ENCODE results near the gene FMNL3. TPM values are rescaled to one million over a fixed set of nuclear protein-coding genes. Genes with fewer than 3 reads are reported as not detected.

The FMNL3 gene
- 2.8 and 8.4 TPM in 2 replicates for total RNA-seq

GRCh38 chr12:49707128-49707811, at the start of gene FMNL3:
FMNL3 (minus strand) TSS chr12:49707405; CDS start chr12:49707180, 225 bp downstream.

DNA sequence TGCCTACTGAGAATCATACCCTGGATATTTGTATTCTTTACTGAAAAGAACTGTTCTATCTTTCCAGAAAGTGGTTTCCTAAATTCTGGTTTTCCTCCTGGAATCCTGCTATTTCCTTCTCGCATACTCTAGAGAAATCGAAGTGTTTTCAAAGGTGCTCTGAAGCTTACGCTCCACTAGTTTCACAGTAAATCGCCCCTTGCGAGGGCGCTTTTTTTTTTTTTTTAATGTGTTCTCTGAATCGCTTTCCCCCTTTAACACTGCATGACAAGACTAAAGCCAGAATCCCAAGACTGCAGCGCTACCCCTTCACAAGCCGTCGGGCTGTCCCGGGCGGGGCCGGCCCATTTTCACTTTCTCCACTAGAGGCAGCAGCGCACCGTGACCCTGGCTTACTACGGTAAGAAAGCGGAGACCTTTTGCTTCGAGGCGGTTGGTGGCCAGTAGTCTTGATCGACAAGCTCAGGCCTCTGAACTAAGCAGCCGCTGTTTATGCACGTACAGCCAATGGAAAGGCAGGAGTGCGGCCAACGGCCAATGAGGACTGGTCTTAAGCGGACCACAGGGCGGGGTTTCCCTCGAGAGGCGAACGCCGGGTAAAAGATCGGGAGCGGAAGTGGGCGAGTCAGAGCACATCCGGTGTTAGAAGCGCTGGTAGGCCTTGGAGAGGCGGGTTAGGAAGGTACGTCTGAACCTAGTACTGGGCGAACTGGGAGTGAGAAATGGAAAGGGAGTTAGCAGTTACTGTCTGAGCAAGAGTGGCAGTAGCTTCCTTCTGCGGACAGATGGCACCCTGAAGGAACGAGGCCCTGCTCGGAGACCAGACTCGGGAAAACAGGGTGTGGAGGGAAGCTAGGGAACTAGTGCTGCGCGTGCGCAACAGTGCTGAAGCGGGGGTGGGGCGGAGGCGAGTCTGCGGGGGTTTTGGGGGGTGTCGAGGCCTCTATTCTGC, 34.0 kb upstream of the FMNL3 start, which contains the start of gene TMBIM6:
Gene TMBIM6 (plus strand): TSS at position 628 of the 952 bp plus-strand sequence. CDS start 10,937 bp downstream, outside the sequence.

DNA sequence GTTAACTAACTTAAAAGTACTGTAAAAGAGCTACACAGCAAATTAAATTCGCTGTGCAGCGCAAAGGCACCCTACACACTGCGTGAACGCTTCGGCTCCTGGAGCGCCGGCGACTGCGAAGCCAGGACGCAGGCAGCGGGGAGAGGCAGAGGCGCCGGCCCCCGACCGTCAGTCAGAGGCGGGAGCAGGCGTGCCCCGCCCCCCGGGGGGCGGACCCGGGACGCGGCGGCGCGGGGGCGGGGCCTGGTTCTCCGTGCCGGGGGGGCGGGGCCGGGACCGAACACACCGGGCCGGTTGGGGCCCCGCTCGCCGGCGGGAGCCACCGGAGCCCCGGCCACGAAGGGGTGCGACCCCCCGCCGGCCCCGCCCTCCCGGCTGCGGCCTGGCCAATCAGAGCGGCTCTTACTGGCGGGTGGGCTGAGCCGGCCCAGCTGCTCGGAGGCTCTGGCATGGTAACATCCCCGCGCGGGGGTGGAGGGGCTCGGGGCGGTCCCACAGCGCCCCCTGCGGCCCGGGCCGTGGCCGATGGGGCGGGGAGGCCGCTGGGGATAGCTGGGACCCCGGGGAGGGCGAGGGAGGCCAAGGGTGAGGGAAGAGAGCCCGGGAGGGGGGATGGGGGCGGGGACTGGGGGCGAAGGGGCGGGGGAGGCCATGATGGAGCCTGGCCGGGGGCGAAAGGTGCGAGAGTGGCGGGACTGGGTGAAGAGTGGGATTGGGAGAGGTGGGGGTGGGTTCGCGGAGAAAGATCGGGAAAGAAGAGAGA, 83.9 kb downstream of the FMNL3 start, which contains the start of gene PRPF40B:
Gene PRPF40B (plus strand): TSS at position 420 of the 763 bp plus-strand sequence. CDS start 30 bp downstream, at position 450.

GRCh38 chr12:49605539-49605938, 101.7 kb downstream of the FMNL3 start, which contains the start of gene FAM186B:
FAM186B (minus strand) TSS chr12:49605639; CDS start chr12:49605477, 162 bp downstream.

Other genes starting within 250 kb of the FMNL3 start
- gene KCNH3, start 168.4 kb downstream of the FMNL3 start, total RNA-seq: 0.24 TPM in 1 of 2 replicates, not detected in the other
- 55.2 and 65.5 TPM in 2 replicates for gene MCRS1, start 139.3 kb downstream of the FMNL3 start, total RNA-seq
- under 0.01 and 0.48 TPM in 2 replicates for gene FAM186B, start 101.8 kb downstream of the FMNL3 start, total RNA-seq
- 11.1 and 14.5 TPM in 2 replicates for gene PRPF40B, start 83.8 kb downstream of the FMNL3 start, total RNA-seq
- gene TMBIM6, start 34.2 kb upstream of the FMNL3 start, total RNA-seq: 618 and 796 TPM in 2 replicates
- 3.8 and 4.1 TPM in 2 replicates for gene NCKAP5L, start 121.0 kb upstream of the FMNL3 start, total RNA-seq
- 3.6 and 8.5 TPM in 2 replicates for gene BCDIN3D, start 135.7 kb upstream of the FMNL3 start, total RNA-seq
- gene FAIM2, start 196.5 kb upstream of the FMNL3 start, total RNA-seq: not detected in 2 replicates
- gene AQP2, start 243.3 kb upstream of the FMNL3 start, total RNA-seq: under 0.01 TPM in 1 of 2 replicates, not detected in the other